ENCODE data around the gene PCDHA3. TPM values are rescaled to one million over a fixed set of nuclear protein-coding genes. Genes with fewer than 3 reads are reported as not detected.
"Not testable (repeated sequence)": the region's sequence is repeated elsewhere in the genome, so short reads cannot be mapped to it uniquely, and the experiment has no call there.

Gene PCDHA3
- total and polyA plus RNA-seq, 2 of the 4 experiments (the other 2 are of a cell fraction): under 0.01 to 0.03 TPM

DNA sequence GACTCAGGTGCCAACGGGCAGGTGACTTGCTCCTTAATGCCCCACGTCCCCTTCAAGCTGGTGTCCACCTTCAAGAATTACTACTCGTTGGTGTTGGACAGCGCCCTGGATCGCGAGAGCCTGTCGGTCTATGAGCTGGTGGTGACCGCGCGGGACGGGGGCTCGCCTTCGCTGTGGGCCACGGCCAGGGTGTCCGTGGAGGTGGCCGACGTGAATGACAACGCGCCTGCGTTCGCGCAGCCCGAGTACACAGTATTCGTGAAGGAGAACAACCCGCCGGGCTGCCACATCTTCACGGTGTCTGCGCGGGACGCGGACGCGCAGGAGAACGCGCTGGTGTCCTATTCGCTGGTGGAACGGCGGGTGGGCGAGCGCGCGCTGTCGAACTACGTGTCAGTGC is 13.4 kb upstream of the PCDHA3 start:
- H3K27ac ChIP-seq (ENCODE audit: insufficient read depth, low read length); H3K9ac ChIP-seq (ENCODE audit: low read depth, low read length); H3K4ac ChIP-seq (ENCODE audit: low read depth, low read length); H2AK5ac ChIP-seq (ENCODE audit: low read depth, low read length); H3K4me1 ChIP-seq (ENCODE audit: control insufficient read depth, insufficient read depth, low read length); H3K4me3 ChIP-seq (ENCODE audit: insufficient read depth, low read depth, low read length); BruUV-seq (replicated peaks); H2BK20ac ChIP-seq (ENCODE audit: low read depth, low read length); H4K91ac ChIP-seq (ENCODE audit: insufficient read depth, low read depth, low read length); H3K23ac ChIP-seq (ENCODE audit: low read depth, low read length); H3K36me3 ChIP-seq (ENCODE audit: control insufficient read depth, insufficient read depth, low read length); H3K56ac ChIP-seq (ENCODE audit: extremely low read depth, insufficient read depth, low read length); CTCF ChIA-PET; DNase-seq; intact Hi-C loops (cut with micrococcal nuclease); H4K5ac ChIP-seq (ENCODE audit: low read depth, low read length); H3K4me2 ChIP-seq (ENCODE audit: low read depth, low read length); POLR2A ChIA-PET (ENCODE audit: unreplicated experiment); ATAC-seq (ENCODE audit: low read depth); H2AFZ ChIP-seq (replicated peaks; ENCODE audit: low read length, poor library complexity); dilution Hi-C loops (cut with HindIII; ENCODE audit: low sequenced_read_pairs, unreplicated experiment); H2BK120ac ChIP-seq (ENCODE audit: low read depth, low read length); H4K20me1 ChIP-seq (ENCODE audit: insufficient read depth, low read length); in situ Hi-C loops (cut with MboI; ENCODE audit: low sequenced_read_pairs); H3K14ac ChIP-seq (replicated peaks; ENCODE audit: low read depth, low read length); H3K27me3 ChIP-seq (ENCODE audit: control insufficient read depth, insufficient read depth, low read length); H3K9me1 ChIP-seq (ENCODE audit: insufficient read depth, low read length); H3K18ac ChIP-seq (ENCODE audit: low read depth, low read length); H4K8ac ChIP-seq (ENCODE audit: low read depth in 2 of 2, low read length in 2 of 2); H3K79me1 ChIP-seq (ENCODE audit: low read depth in 1 of 2, low read length in 2 of 2); H2AK9ac ChIP-seq (replicated peaks; ENCODE audit: low read depth, low read length, poor library complexity); H2BK5ac ChIP-seq (ENCODE audit: low read depth, low read length, poor library complexity, severe bottlenecking); H2BK15ac ChIP-seq (ENCODE audit: low read depth, low read length): not testable (repeated sequence)
- peaks cover 33% of the 10 kb centered on the region for H3K9me3 ChIP-seq (ENCODE audit: control insufficient read depth, insufficient read depth, low read length)
- 53% methylated on average over 30 of the region's 44 CpGs; no CpG with 5 or more reads in 1 of the 2 experiments for WGBS, 2 experiments (ENCODE audit: extremely low coverage in 2 of 2, insufficient read length in 1 of 2)

DNA sequence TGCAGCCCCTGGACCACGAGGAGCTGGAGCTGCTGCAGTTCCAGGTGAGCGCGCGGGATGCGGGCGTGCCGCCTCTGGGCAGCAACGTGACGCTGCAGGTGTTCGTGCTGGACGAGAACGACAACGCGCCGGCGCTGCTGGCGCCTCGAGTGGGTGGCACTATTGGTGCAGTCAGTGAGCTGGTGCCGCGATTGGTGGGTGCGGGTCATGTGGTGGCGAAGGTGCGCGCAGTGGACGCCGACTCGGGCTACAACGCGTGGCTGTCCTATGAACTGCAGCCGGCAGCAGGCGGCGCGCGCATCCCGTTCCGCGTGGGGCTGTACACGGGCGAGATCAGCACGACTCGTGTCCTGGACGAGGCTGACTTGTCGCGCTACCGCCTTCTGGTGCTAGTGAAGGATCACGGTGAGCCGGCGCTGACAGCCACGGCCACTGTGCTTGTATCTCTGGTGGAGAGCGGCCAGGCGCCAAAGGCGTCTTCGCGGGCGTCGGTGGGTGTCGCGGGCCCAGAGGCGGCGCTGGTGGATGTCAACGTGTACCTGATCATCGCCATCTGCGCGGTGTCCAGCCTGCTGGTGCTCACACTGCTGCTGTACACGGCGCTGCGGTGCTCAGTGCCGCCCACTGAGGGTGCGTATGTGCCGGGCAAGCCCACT is 12.9 kb upstream of the PCDHA3 start:
- H3K79me1 ChIP-seq (ENCODE audit: low read depth in 1 of 2, low read length in 2 of 2); in situ Hi-C loops (cut with MboI; ENCODE audit: low sequenced_read_pairs); H2BK5ac ChIP-seq (ENCODE audit: low read depth, low read length, poor library complexity, severe bottlenecking); H2AK9ac ChIP-seq (replicated peaks; ENCODE audit: low read depth, low read length, poor library complexity); H2AFZ ChIP-seq (replicated peaks; ENCODE audit: low read length, poor library complexity); H3K23ac ChIP-seq (ENCODE audit: low read depth, low read length); H3K9ac ChIP-seq (ENCODE audit: low read depth, low read length); H4K91ac ChIP-seq (ENCODE audit: insufficient read depth, low read depth, low read length); H4K20me1 ChIP-seq (ENCODE audit: insufficient read depth, low read length); H2BK20ac ChIP-seq (ENCODE audit: low read depth, low read length); ATAC-seq (ENCODE audit: low read depth); H3K56ac ChIP-seq (ENCODE audit: extremely low read depth, insufficient read depth, low read length); DNase-seq; H3K9me1 ChIP-seq (ENCODE audit: insufficient read depth, low read length); H3K27me3 ChIP-seq (ENCODE audit: control insufficient read depth, insufficient read depth, low read length); H3K27ac ChIP-seq (ENCODE audit: insufficient read depth, low read length); H2BK120ac ChIP-seq (ENCODE audit: low read depth, low read length); H3K4me1 ChIP-seq (ENCODE audit: control insufficient read depth, insufficient read depth, low read length); H3K4me3 ChIP-seq (ENCODE audit: insufficient read depth, low read depth, low read length); H3K4ac ChIP-seq (ENCODE audit: low read depth, low read length); intact Hi-C loops (cut with micrococcal nuclease); CTCF ChIA-PET; H2AK5ac ChIP-seq (ENCODE audit: low read depth, low read length); H3K18ac ChIP-seq (ENCODE audit: low read depth, low read length); H2BK15ac ChIP-seq (ENCODE audit: low read depth, low read length); dilution Hi-C loops (cut with HindIII; ENCODE audit: low sequenced_read_pairs, unreplicated experiment); BruUV-seq (replicated peaks); H3K14ac ChIP-seq (replicated peaks; ENCODE audit: low read depth, low read length); H4K8ac ChIP-seq (ENCODE audit: low read depth in 2 of 2, low read length in 2 of 2); POLR2A ChIA-PET (ENCODE audit: unreplicated experiment); H3K36me3 ChIP-seq (ENCODE audit: control insufficient read depth, insufficient read depth, low read length); H4K5ac ChIP-seq (ENCODE audit: low read depth, low read length); H3K4me2 ChIP-seq (ENCODE audit: low read depth, low read length): not testable (repeated sequence)
- H3K9me3 ChIP-seq (ENCODE audit: control insufficient read depth, insufficient read depth, low read length): peaks cover 30% of the 10 kb centered on the region
- 51% methylated on average over 42 of the region's 70 CpGs; no CpG with 5 or more reads in 1 of the 2 experiments for WGBS, 2 experiments (ENCODE audit: extremely low coverage in 2 of 2, insufficient read length in 1 of 2)

All from IMR-90 (cell line).